H9 (cell line): Measurements from ENCODE around the gene SDK1. TPM values are rescaled to one million over a fixed set of nuclear protein-coding genes. Genes with fewer than 3 reads are reported as not detected.

Source experiments
- DNase-seq: peaks from one replicate; pipeline ENCODE4 v3.0.0-alpha.2; 2017
- H2AFZ ChIP-seq: one replicate; pipeline ENCODE4 v1.6.1; 2013; ENCODE audit warnings: mild to moderate bottlenecking, low read length, control low read depth, moderate library complexity
- H2AK5ac ChIP-seq: 2 replicates; pipeline ENCODE4 v1.6.1; 2013; ENCODE audit warnings: low read length, control low read depth, mixed read lengths; ENCODE audit not compliant: insufficient read length
- H2BK120ac ChIP-seq: one replicate; pipeline ENCODE4 v1.6.1; 2013; ENCODE audit warnings: low read depth, mild to moderate bottlenecking, low read length, control low read depth, inconsistent platforms; ENCODE audit not compliant: poor library complexity, severe bottlenecking
- H2BK12ac ChIP-seq: 2 replicates; pipeline ENCODE4 v1.6.1; 2013; ENCODE audit warnings: low read length, control low read depth, mixed read lengths, low read depth; ENCODE audit not compliant: insufficient read length
- H2BK15ac ChIP-seq: 2 replicates; pipeline ENCODE4 v1.6.1; 2013; ENCODE audit warnings: low read depth, low read length, control low read depth
- H2BK20ac ChIP-seq: one replicate; pipeline ENCODE4 v1.6.1; 2013; ENCODE audit warnings: low read depth, mild to moderate bottlenecking, low read length, control low read depth, inconsistent platforms; ENCODE audit not compliant: poor library complexity, severe bottlenecking
- H2BK5ac ChIP-seq: 2 replicates; pipeline ENCODE4 v1.6.1; 2013; ENCODE audit warnings: low read length, control low read depth, mixed read lengths; ENCODE audit not compliant: insufficient read length
- H3K14ac ChIP-seq: 2 replicates; pipeline ENCODE4 v1.6.1; 2013; ENCODE audit warnings: low read length, control low read depth; ENCODE audit not compliant: insufficient read depth
- H3K18ac ChIP-seq: 2 replicates; pipeline ENCODE4 v1.6.1; 2013; ENCODE audit warnings: low read depth, mild to moderate bottlenecking, mixed read lengths, low read length, control low read depth; ENCODE audit not compliant: insufficient read length
- H3K23ac ChIP-seq: 2 replicates; pipeline ENCODE4 v1.6.1; 2013; ENCODE audit warnings: low read length, control low read depth, mixed read lengths, low read depth; ENCODE audit not compliant: insufficient read length
- H3K23me2 ChIP-seq: 2 replicates; pipeline ENCODE4 v1.6.1; 2013; ENCODE audit warnings: low read depth, mild to moderate bottlenecking, mixed read lengths, low read length, control low read depth; ENCODE audit not compliant: insufficient read length, poor library complexity, severe bottlenecking
- H3K27ac ChIP-seq: 2 replicates; pipeline ENCODE4 v1.5.1; 2013; ENCODE audit warnings: low read length, control low read depth, mixed read lengths, low read depth; ENCODE audit not compliant: insufficient read length
- H3K27me3 ChIP-seq: 2 replicates; pipeline ENCODE4 v1.6.1; 2013; ENCODE audit warnings: low read length, control low read depth, inconsistent platforms; ENCODE audit not compliant: insufficient read depth
- H3K4ac ChIP-seq: 2 replicates; pipeline ENCODE4 v1.6.1; 2013; ENCODE audit warnings: low read depth, mild to moderate bottlenecking, control low read depth, inconsistent platforms, low read length, moderate library complexity
- H3K4me1 ChIP-seq: 2 replicates; pipeline ENCODE4 v1.6.1; 2013; ENCODE audit warnings: low read length, control low read depth, inconsistent platforms; ENCODE audit not compliant: insufficient read depth
- H3K4me2 ChIP-seq: 2 replicates; pipeline ENCODE4 v1.6.1; 2013; ENCODE audit warnings: low read length, control low read depth, mixed read lengths; ENCODE audit not compliant: insufficient read length, insufficient read depth
- H3K56ac ChIP-seq: 2 replicates; pipeline ENCODE4 v1.6.1; 2013; ENCODE audit warnings: low read depth, mild to moderate bottlenecking, mixed read lengths, low read length, control low read depth; ENCODE audit not compliant: insufficient read length
- H3K79me1 ChIP-seq: 2 replicates; pipeline ENCODE4 v1.6.1; 2013; ENCODE audit warnings: low read depth, mild to moderate bottlenecking, moderate library complexity, low read length, control low read depth, inconsistent platforms; ENCODE audit not compliant: insufficient read depth, poor library complexity, severe bottlenecking
- H3K79me2 ChIP-seq: 2 replicates; pipeline ENCODE4 v1.6.1; 2013; ENCODE audit warnings: low read length, control low read depth, inconsistent platforms; ENCODE audit not compliant: insufficient read depth
- H3K9ac ChIP-seq: 2 replicates; pipeline ENCODE4 v1.6.1; 2013; ENCODE audit warnings: low read length, control low read depth, mixed read lengths; ENCODE audit not compliant: insufficient read length; ENCODE audit errors: extremely low read depth
- H3K9me3 ChIP-seq: one replicate; pipeline ENCODE4 v1.6.1; 2013; ENCODE audit warnings: low read depth, low read length, inconsistent platforms; ENCODE audit not compliant: control insufficient read depth
- H3T11ph ChIP-seq: one replicate; pipeline ENCODE4 v1.6.1; 2013; ENCODE audit warnings: mild to moderate bottlenecking, low read length, control low read depth, inconsistent platforms
- H4K20me1 ChIP-seq: one replicate; pipeline ENCODE4 v1.6.1; 2013; ENCODE audit not compliant: control insufficient read depth, insufficient read length, insufficient read depth
- H4K5ac ChIP-seq: 2 replicates; pipeline ENCODE4 v1.6.1; 2013; ENCODE audit warnings: low read depth, mild to moderate bottlenecking, mixed read lengths, low read length, control low read depth; ENCODE audit not compliant: insufficient read length
- H4K8ac ChIP-seq: replicated peaks from 2 replicates; pipeline ENCODE4 v1.6.1; 2013; ENCODE audit warnings: low read length, control low read depth, mixed read lengths, low read depth; ENCODE audit not compliant: insufficient read length
- H4K91ac ChIP-seq: 2 replicates; pipeline ENCODE4 v1.6.1; 2013; ENCODE audit warnings: low read depth, mild to moderate bottlenecking, moderate library complexity, mixed read lengths, low read length, control low read depth; ENCODE audit not compliant: insufficient read length
- H3K27ac Mint-ChIP-seq, 3 experiments: 2 replicates in 2 of 3; 3 replicates in 1 of 3; pipeline ENCODE4 v1.8.0; 2020 to 2021; ENCODE audit warnings: mixed read lengths in 3 of 3, mild to moderate bottlenecking in 1 of 3, moderate library complexity in 1 of 3
- H3K27me3 Mint-ChIP-seq: 2 replicates; pipeline ENCODE4 v1.8.0; 2021; ENCODE audit warnings: low read depth, mild to moderate bottlenecking, moderate library complexity, mixed read lengths
- H3K36me3 Mint-ChIP-seq, 3 experiments: 2 replicates in 2 of 3; 3 replicates in 1 of 3; pipeline ENCODE4 v1.8.0; 2020 to 2021; ENCODE audit warnings: low read depth in 3 of 3, mixed read lengths in 3 of 3; ENCODE audit not compliant: insufficient read depth in 1 of 3
- H3K4me1 Mint-ChIP-seq, 2 experiments: 2 replicates each; pipeline ENCODE4 v1.8.0; 2020; ENCODE audit warnings: mixed read lengths in 2 of 2
- H3K4me3 Mint-ChIP-seq, 2 experiments: 2 replicates in 1 of 2; 3 replicates in 1 of 2; pipeline ENCODE4 v1.8.0; 2020 to 2021; ENCODE audit warnings: mild to moderate bottlenecking in 2 of 2, mixed read lengths in 2 of 2, moderate library complexity in 1 of 2
- H3K9me3 Mint-ChIP-seq, 2 experiments: 2 replicates in 1 of 2; 3 replicates in 1 of 2; pipeline ENCODE4 v1.8.0; 2020; ENCODE audit warnings: mild to moderate bottlenecking in 2 of 2, mixed read lengths in 2 of 2, moderate library complexity in 1 of 2
- WGBS: extraction: QIAGEN DNeasy Blood & Tissue Kit; methylation state at CpG from one replicate; pipeline ENCODE4 v1.1.7; 2013; ENCODE audit warnings: missing lambda C conversion rate, low lambda C conversion rate, mixed read lengths; ENCODE audit not compliant: insufficient read length; ENCODE audit errors: extremely low coverage; 5-methylcytosine and 5-hydroxymethylcytosine counted together
- total RNA-seq: library from RNA; stranded (reverse); gene quantifications from 2 replicates; pipeline ENCODE4 v1.2.1, GENCODE V29; 2021
- TF ChIP-seq, protein P1 (sequence below): fragments of 200-600 bp; sonication (generic); conservative IDR thresholded peaks from 3 replicates; pipeline ENCODE4 v1.8.0; 2021; ENCODE audit warnings: antibody characterized with exemption, mild to moderate bottlenecking

SDK1 gene
- total RNA-seq, 1 experiment from 2014 or later = 8.7 TPM

GRCh38 chr7:3721422-3721821, 420.4 kb downstream of the SDK1 start:
- no peaks in the 10 kb centered on the region for H3K23me2 ChIP-seq
- no peak overlapping the region for H3K23ac ChIP-seq
- Mint-ChIP-seq H3K36me3 (no peaks in the 10 kb centered on the region), H3K27ac (no peak overlapping the region), H3K4me3 (no peak overlapping the region), H3K9me3 (no peaks in the 10 kb centered on the region), H3K4me1 (peaks cover 18 to 19% of the 10 kb centered on the region in 2 experiments), H3K27me3 (0 out of 2 replicates have a peak, but pooled peaks cover 2% of the 10 kb centered on the region)
- no peaks in the 10 kb centered on the region for H4K20me1 ChIP-seq
- H2BK15ac ChIP-seq = no peak overlapping the region
- no peak overlapping the region for H2AK5ac ChIP-seq
- no peak overlapping the region for H3K18ac ChIP-seq
- no peaks in the 10 kb centered on the region for H3K9me3 ChIP-seq
- no CpG with 5 or more reads among the region's 3 CpGs for WGBS
- peaks cover 2% of the 10 kb centered on the region; the same call in 1 of the 2 replicates for H3K4me1 ChIP-seq
- no peak overlapping the region for H2BK12ac ChIP-seq
- H3K56ac ChIP-seq = no peak overlapping the region
- no peak overlapping the region for H2BK120ac ChIP-seq
- no peak overlapping the region for H4K91ac ChIP-seq
- no peak overlapping the region for H2BK20ac ChIP-seq
- no peak for DNase-seq
- H3K79me2 ChIP-seq = no peaks in the 10 kb centered on the region
- H3K14ac ChIP-seq = no peak overlapping the region
- TF ChIP-seq, protein P1, sequence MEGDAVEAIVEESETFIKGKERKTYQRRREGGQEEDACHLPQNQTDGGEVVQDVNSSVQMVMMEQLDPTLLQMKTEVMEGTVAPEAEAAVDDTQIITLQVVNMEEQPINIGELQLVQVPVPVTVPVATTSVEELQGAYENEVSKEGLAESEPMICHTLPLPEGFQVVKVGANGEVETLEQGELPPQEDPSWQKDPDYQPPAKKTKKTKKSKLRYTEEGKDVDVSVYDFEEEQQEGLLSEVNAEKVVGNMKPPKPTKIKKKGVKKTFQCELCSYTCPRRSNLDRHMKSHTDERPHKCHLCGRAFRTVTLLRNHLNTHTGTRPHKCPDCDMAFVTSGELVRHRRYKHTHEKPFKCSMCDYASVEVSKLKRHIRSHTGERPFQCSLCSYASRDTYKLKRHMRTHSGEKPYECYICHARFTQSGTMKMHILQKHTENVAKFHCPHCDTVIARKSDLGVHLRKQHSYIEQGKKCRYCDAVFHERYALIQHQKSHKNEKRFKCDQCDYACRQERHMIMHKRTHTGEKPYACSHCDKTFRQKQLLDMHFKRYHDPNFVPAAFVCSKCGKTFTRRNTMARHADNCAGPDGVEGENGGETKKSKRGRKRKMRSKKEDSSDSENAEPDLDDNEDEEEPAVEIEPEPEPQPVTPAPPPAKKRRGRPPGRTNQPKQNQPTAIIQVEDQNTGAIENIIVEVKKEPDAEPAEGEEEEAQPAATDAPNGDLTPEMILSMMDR = no peak
- no peak overlapping the region for H2BK5ac ChIP-seq
- H3K4ac ChIP-seq = no peak overlapping the region
- H3T11ph ChIP-seq = no peak overlapping the region
- no peak overlapping the region for H4K8ac ChIP-seq
- H4K5ac ChIP-seq = no peak overlapping the region
- H3K9ac ChIP-seq = no peak overlapping the region
- no peak overlapping the region for H3K27ac ChIP-seq
- no peaks in the 10 kb centered on the region for H3K79me1 ChIP-seq
- no peak overlapping the region for H2AFZ ChIP-seq
- H3K27me3 ChIP-seq = no peaks in the 10 kb centered on the region; the same call in 1 of the 2 replicates
- no peak overlapping the region for H3K4me2 ChIP-seq
